ENCODE measurements around the gene NKAIN2.

Gene NKAIN2

GRCh38 chr6:123941855-123942254 is 138.2 kb downstream of the NKAIN2 start:
- no peak overlapping the region for H3K4me2 ChIP-seq (ENCODE audit: low read depth, low read length, poor library complexity, severe bottlenecking)
- TF ChIP-seq, protein P1, sequence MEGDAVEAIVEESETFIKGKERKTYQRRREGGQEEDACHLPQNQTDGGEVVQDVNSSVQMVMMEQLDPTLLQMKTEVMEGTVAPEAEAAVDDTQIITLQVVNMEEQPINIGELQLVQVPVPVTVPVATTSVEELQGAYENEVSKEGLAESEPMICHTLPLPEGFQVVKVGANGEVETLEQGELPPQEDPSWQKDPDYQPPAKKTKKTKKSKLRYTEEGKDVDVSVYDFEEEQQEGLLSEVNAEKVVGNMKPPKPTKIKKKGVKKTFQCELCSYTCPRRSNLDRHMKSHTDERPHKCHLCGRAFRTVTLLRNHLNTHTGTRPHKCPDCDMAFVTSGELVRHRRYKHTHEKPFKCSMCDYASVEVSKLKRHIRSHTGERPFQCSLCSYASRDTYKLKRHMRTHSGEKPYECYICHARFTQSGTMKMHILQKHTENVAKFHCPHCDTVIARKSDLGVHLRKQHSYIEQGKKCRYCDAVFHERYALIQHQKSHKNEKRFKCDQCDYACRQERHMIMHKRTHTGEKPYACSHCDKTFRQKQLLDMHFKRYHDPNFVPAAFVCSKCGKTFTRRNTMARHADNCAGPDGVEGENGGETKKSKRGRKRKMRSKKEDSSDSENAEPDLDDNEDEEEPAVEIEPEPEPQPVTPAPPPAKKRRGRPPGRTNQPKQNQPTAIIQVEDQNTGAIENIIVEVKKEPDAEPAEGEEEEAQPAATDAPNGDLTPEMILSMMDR (IDR thresholded peaks at IDR 0.05; ENCODE audit: insufficient read depth, low read length, poor library complexity, severe bottlenecking): no peak
- TF ChIP-seq EZH2phosphoT487 (conservative IDR thresholded peaks at IDR 0.05; ENCODE audit: low read length): no peak
- H3K9me2 ChIP-seq (replicated peaks; ENCODE audit: insufficient read depth, low read length): no peaks in the 10 kb centered on the region
- no peaks in the 10 kb centered on the region for H3K9me3 ChIP-seq (ENCODE audit: insufficient read depth, low read length)
- no peak overlapping the region for H3K4me3 ChIP-seq (ENCODE audit: insufficient read depth, low read length, poor library complexity, severe bottlenecking)
- no peak overlapping the region for H3K9ac ChIP-seq (ENCODE audit: low read length)
- H3F3A ChIP-seq (ENCODE audit: insufficient read depth): no peaks in the 10 kb centered on the region
- H3K36me3 ChIP-seq (ENCODE audit: low read length): no peaks in the 10 kb centered on the region
- H2AFZ ChIP-seq (ENCODE audit: low read depth, low read length, severe bottlenecking): no peak overlapping the region
- H4K20me1 ChIP-seq (ENCODE audit: low read depth, low read length): no peaks in the 10 kb centered on the region
- no peaks in the 10 kb centered on the region for H3K79me2 ChIP-seq (ENCODE audit: insufficient read depth, low read length)
- no peak overlapping the region for H3K27ac ChIP-seq (ENCODE audit: low read depth, low read length)
- H3K27me3 ChIP-seq (ENCODE audit: low read length): no peaks in the 10 kb centered on the region

DNA sequence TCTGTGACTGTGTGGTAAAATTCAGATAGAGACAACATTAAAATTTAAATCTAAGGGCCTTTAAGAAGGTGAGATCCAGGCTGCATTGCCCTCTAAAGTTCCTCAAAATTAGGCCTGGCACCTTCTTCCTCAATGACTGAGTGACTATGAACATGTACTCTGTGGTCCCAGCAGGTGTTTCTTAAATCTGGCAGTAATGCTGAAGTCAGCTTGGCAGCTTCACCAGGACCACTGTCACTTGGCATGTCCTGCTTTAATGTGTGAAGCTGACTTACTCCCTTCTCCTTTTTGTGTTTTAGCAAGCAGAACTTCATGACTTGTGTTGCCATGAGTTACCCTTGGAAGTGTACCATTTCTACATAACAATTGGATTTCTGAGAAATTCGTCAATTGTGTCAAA is 141.7 kb downstream of the NKAIN2 start:
- no peak overlapping the region for H3K4me3 ChIP-seq (ENCODE audit: insufficient read depth, low read length, poor library complexity, severe bottlenecking)
- no peak for TF ChIP-seq EZH2phosphoT487 (conservative IDR thresholded peaks at IDR 0.05; ENCODE audit: low read length)
- TF ChIP-seq, protein P1 (IDR thresholded peaks at IDR 0.05; ENCODE audit: insufficient read depth, low read length, poor library complexity, severe bottlenecking): no peak
- H3K27me3 ChIP-seq (ENCODE audit: low read length): no peaks in the 10 kb centered on the region
- no peaks in the 10 kb centered on the region for H3K36me3 ChIP-seq (ENCODE audit: low read length)
- H3K9me3 ChIP-seq (ENCODE audit: insufficient read depth, low read length): no peaks in the 10 kb centered on the region
- no peak overlapping the region for H2AFZ ChIP-seq (ENCODE audit: low read depth, low read length, severe bottlenecking)
- no peak overlapping the region for H3K9ac ChIP-seq (ENCODE audit: low read length)
- H3K79me2 ChIP-seq (ENCODE audit: insufficient read depth, low read length): no peaks in the 10 kb centered on the region
- no peak overlapping the region for H3K4me2 ChIP-seq (ENCODE audit: low read depth, low read length, poor library complexity, severe bottlenecking)
- H4K20me1 ChIP-seq (ENCODE audit: low read depth, low read length): no peaks in the 10 kb centered on the region
- H3K27ac ChIP-seq (ENCODE audit: low read depth, low read length): no peak overlapping the region
- H3F3A ChIP-seq (ENCODE audit: insufficient read depth): no peaks in the 10 kb centered on the region
- H3K9me2 ChIP-seq (replicated peaks; ENCODE audit: insufficient read depth, low read length): no peaks in the 10 kb centered on the region

DNA sequence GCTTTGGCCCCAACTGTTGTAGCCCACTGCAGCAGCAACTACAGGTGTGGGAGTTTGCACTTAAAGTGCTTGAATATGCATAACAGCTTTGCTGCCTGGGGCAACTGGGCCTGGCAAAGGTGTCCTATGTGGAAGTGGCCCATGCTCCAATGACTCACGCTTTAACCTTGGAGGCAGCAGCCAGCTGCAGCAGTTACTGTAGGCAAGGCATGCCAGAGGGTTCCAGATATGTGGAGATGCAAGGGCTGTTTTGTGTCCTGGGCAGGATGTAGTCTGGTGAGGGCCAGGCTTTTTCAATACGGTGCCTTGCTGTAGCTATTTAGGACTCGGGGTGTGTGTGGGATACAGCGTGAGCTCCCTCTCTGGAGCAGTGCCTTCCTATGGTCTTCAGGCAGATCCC is 150.3 kb downstream of the NKAIN2 start:
- Histone ChIP-seq H3K27me3 (ENCODE audit: low read length) (no peaks in the 10 kb centered on the region), H2AFZ (ENCODE audit: low read depth, low read length, severe bottlenecking) (no peak overlapping the region), H3K36me3 (ENCODE audit: low read length) (no peaks in the 10 kb centered on the region), H3K9me3 (ENCODE audit: insufficient read depth, low read length) (no peaks in the 10 kb centered on the region), H3K79me2 (ENCODE audit: insufficient read depth, low read length) (no peaks in the 10 kb centered on the region), H3K9me2 (replicated peaks; ENCODE audit: insufficient read depth, low read length) (no peaks in the 10 kb centered on the region), H3K9ac (ENCODE audit: low read length) (no peak overlapping the region), H3K4me3 (ENCODE audit: insufficient read depth, low read length, poor library complexity, severe bottlenecking) (no peak overlapping the region), H3K4me2 (ENCODE audit: low read depth, low read length, poor library complexity, severe bottlenecking) (no peak overlapping the region), H4K20me1 (ENCODE audit: low read depth, low read length) (no peaks in the 10 kb centered on the region), H3F3A (ENCODE audit: insufficient read depth) (no peaks in the 10 kb centered on the region), H3K27ac (ENCODE audit: low read depth, low read length) (no peak overlapping the region)
- no peak for TF ChIP-seq EZH2phosphoT487 (conservative IDR thresholded peaks at IDR 0.05; ENCODE audit: low read length)
- TF ChIP-seq, protein P1 (IDR thresholded peaks at IDR 0.05; ENCODE audit: insufficient read depth, low read length, poor library complexity, severe bottlenecking): no peak
